HG02852 (cell line): ENCODE results near the gene OR5D13.

Experiments
- ATAC-seq: cut with Tn5 transposase; IDR thresholded peaks from one replicate; pipeline ENCODE4 v1.9.1; 2021; ENCODE audit warnings: mild to moderate bottlenecking, moderate library complexity; ENCODE audit not compliant: unreplicated experiment

The OR5D13 gene

GRCh38 chr11:55773138-55773537, at the start of gene OR5D13:
OR5D13 (plus strand) TSS chr11:55773438; CDS start chr11:55773438, 0 bp downstream.
- no peak for ATAC-seq

- ATAC-seq: no peak
Observed at GRCh38 chr11:55726715-55727324, 46.4 kb upstream of the OR5D13 start.

GRCh38 chr11:55732936-55733335, 40.3 kb upstream of the OR5D13 start:
- peak; percentile 57 for ATAC-seq

- no peak for ATAC-seq
Observed at GRCh38 chr11:55791606-55792005, 18.4 kb downstream of the OR5D13 start.

GRCh38 chr11:55793321-55793720, 20.1 kb downstream of the OR5D13 start:
- ATAC-seq: no peak

GRCh38 chr11:55795256-55795655, 22.0 kb downstream of the OR5D13 start, which contains the start of gene OR5D14:
OR5D14 (plus strand) TSS chr11:55795556; CDS start chr11:55795556, 0 bp downstream.
- no peak for ATAC-seq

GRCh38 chr11:55806248-55806647, 33.0 kb downstream of the OR5D13 start:
- ATAC-seq: no peak

GRCh38 chr11:55811067-55811466, 37.8 kb downstream of the OR5D13 start, which contains the start of gene OR5L1:
OR5L1 (plus strand) TSS chr11:55811367; CDS start chr11:55811467, 100 bp downstream.
- no peak for ATAC-seq

GRCh38 chr11:55819330-55819729, 46.1 kb downstream of the OR5D13 start, which contains the start of gene OR5D18:
OR5D18 (plus strand) TSS chr11:55819630; CDS start chr11:55819630, 0 bp downstream.
- ATAC-seq: no peak
